HG02678 (cell line): ENCODE measurements around the gene CSH1.
"Not testable (repeated sequence)": the region's sequence is repeated elsewhere in the genome, so short reads cannot be mapped to it uniquely, and the experiment has no call there.

Experiments used
- ATAC-seq: cut with Tn5 transposase; IDR thresholded peaks from one replicate; pipeline ENCODE4 v1.9.1; 2021; ENCODE audit warnings: mild to moderate bottlenecking, moderate library complexity; ENCODE audit not compliant: unreplicated experiment

Gene CSH1

DNA sequence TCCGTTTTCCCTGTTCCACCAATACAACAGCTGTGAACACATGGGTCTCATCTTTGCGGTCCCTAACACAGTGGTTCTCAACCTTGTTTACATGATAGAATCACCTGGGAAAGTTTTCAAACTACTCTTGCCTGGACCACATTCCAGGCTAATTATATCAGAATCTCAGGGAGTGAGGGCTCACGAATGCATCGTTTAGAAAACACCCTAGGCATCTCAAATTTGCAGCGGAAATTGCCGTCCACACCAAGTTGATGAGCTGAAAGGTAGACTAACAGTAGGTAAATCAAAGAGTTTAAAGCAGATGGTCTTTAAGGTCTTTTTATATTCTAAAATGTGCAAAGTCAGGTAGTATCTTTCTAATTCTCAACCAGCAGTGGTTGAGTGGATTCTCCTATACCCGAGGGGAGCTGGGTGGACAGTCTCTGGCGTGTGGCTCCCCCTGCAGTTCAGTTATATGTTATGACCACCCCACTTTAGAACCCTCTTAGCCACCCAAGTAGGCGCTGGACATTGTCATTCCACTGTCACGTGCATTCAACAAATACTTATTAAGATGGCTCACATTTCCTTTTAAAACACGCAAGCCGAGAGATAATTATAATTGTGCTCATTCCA lies 10.9 kb upstream of the CSH1 start:
- ATAC-seq, result not testable (repeated sequence)

GRCh38 chr17:63904796-63905195 lies 8.4 kb upstream of the CSH1 start:
- ATAC-seq, result not testable (repeated sequence)

- not testable (repeated sequence) for ATAC-seq
These were observed 7.4 kb upstream of the CSH1 start for GRCh38 chr17:63903787-63904201.

- not testable (repeated sequence) for ATAC-seq
These were observed 5.6 kb upstream of the CSH1 start for GRCh38 chr17:63901971-63902370.

GRCh38 chr17:63898899-63899798 lies 2.8 kb upstream of the CSH1 start:
- not testable (repeated sequence) for ATAC-seq

- ATAC-seq, result not testable (repeated sequence)
These were observed 1.6 kb downstream of the CSH1 start for GRCh38 chr17:63894821-63895220.

DNA sequence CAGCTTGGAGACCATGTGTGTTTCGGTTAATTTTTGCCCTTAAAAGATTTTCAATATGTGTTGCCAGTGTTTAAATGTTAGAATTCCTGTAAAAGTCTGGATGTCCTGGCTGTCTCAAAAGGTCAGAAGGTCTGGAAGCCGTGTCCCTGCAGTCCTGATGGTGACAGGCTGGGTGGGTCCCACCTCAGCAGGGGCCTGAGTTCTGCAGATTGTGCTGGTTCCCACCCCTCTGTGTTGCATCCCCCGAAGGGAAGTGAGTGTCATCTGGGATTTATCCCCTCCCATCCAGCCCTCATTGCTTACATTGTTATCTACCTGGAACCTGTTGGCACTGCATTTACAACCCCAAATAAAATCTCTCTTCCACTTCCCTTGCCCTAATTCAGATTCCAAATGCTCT lies 2.4 kb downstream of the CSH1 start:
- not testable (repeated sequence) for ATAC-seq

DNA sequence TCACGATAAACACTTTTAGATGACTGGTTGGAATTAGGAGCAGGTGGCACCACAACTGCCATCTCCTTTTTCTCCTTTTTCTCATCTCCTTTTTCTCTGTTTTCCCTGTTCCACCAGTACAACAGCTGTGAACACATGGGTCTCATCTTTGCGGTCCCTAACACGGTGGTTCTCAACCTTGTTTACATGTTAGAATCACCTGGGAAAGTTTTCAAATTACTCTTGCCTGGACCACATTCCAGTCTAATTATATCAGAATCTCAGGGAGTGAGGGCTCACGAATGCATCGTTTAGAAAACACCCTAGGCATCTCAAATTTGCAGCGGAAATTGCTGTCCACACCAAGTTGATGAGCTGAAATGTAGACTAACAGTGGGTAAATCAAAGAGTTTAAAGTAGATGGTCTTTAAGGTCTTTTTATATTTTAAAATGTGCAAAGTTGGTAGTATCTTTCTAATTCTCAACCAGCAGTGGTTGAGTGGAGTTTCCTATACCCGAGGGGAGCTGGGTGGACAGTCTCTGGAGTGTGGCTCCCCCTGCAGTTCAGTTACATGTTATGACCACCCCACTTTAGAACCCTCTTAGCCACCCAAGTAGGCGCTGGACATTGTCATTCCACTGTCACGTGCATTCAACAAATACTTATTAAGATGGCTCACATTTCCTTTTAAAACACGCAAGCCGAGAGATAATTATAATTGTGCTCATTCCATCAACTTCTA lies 3.9 kb downstream of the CSH1 start:
- not testable (repeated sequence) for ATAC-seq

GRCh38 chr17:63889026-63889848 lies 7.1 kb downstream of the CSH1 start:
- ATAC-seq, result not testable (repeated sequence)

- not testable (repeated sequence) for ATAC-seq
These were observed 11.3 kb downstream of the CSH1 start for GRCh38 chr17:63885119-63885518.

GRCh38 chr17:63882626-63883126 lies 13.7 kb downstream of the CSH1 start:
- ATAC-seq, result not testable (repeated sequence)

DNA sequence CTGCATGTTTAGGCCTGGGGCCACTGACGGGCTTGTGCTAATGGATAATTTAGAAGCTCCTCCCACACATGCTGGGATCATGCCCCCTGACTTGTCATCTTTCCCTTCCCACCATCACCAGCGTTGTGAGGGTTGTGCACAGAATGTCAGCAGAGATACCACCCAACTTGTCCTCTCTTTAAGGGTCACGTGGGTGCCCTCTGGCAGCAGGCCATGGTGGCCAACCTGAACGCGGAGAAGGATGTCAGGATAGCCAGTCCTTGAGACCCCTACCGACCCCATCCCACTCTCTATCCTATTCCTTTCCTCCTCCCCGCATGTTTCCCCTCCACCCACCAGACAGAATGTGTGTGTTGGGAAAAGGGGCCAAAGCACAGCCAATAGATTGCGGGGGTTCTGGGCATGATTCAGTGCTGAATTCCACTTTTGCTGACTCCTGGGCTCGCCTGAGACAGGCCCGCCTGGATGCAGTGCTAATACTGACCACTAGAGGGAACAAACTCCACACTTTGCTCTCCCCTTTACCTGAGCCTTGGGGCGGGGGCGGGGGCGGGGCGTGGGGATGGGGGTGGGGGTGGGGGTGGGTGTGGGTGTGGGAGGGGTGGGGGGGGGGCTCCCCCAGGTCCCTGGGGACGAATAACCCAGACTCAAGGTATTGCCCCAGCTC lies 14.3 kb downstream of the CSH1 start, which contains the start of gene GH2:
Gene GH2, minus strand, starts transcription at position 10 of the 667 bp plus-strand sequence. CDS start 143 bp downstream, outside the sequence.
- no peak for ATAC-seq

- not testable (repeated sequence) for ATAC-seq
These were observed 15.0 kb downstream of the CSH1 start for GRCh38 chr17:63881337-63881736.

DNA sequence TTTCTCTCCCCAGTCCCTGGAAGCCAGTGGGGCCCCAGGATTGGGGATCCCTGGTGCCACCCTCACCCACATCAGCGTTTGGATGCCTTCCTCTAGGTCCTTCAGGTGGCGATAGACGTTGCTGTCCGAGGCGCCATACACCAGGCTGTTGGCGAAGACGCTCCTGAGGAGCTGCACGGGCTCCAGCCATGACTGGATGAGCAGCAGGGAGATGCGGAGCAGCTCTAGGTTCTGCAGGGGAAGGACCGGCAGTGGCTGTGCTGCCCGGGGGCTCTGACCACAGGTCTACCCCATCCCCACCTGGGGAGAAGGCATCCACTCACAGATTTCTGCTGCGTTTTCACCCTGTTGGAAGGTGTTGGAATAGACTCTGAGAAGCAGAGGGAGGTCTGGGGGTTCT lies 15.7 kb downstream of the CSH1 start:
- ATAC-seq, result no peak

- not testable (repeated sequence) for ATAC-seq
These were observed 18.0 kb downstream of the CSH1 start for GRCh38 chr17:63878413-63878812.

- not testable (repeated sequence) for ATAC-seq
These were observed 21.7 kb downstream of the CSH1 start for GRCh38 chr17:63874693-63875092.

DNA sequence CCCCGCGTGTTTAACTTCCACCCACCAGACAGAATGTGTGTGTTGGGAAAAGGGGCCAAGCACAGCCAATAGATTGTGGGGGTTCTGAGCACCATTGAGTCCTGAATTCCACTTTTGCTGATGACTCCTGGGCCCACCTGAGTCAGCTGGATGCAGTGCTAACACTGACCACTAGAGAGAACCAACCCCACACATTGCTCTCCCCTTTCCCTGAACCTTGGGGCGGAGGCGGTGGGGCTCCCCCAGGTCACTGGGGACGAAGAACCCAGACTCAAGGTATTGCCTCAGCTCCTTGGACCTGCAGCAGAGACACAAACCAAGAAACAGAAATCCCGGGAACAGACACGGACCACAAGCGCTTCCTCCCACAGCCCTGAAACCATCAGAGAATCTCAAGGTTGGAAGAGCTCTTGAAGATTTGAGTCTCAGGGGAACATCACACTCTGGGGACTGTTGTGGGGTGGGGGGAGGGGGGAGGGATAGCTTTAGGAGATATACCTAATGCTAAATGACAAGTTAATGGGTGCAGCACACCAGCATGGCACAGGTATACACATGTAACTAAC lies 22.2 kb downstream of the CSH1 start:
- ATAC-seq, result not testable (repeated sequence)

GRCh38 chr17:63873577-63873976 lies 22.8 kb downstream of the CSH1 start, which contains the start of gene CSH2:
TSS of gene CSH2 (minus strand) at chr17:63873677. CDS start at chr17:63873614, 63 bp downstream.
- not testable (repeated sequence) for ATAC-seq
